ENCODE data around the gene HPSE2.

GRCh38 chr10:98407744-98408241 lies 827.9 kb downstream of the HPSE2 start:
- TF ChIP-seq CTCF (IDR thresholded peaks at IDR 0.05), result no peak
- TF ChIP-seq POLR2A (IDR thresholded peaks at IDR 0.05), result no peak
